Measurements from ENCODE around the gene ELP4. TPM values are rescaled to one million over a fixed set of nuclear protein-coding genes. Genes with fewer than 3 reads are reported as not detected.

ELP4 gene
- total RNA-seq, 1 donor from 2014 or later = 12.7 TPM

- no peak for DNase-seq (ENCODE audit: low read depth in 2 of 2)
Measured at GRCh38 chr11:31822175-31822926, 312.8 kb downstream of the ELP4 start.

GRCh38 chr11:31822927-31823643 lies 313.5 kb downstream of the ELP4 start:
- no peak for DNase-seq (ENCODE audit: low read depth in 2 of 2)

GRCh38 chr11:31823644-31824331 lies 314.2 kb downstream of the ELP4 start:
- DNase-seq (ENCODE audit: low read depth in 2 of 2) = no peak

- no peak for DNase-seq (ENCODE audit: low read depth in 2 of 2)
Measured at GRCh38 chr11:31824332-31824878, 314.8 kb downstream of the ELP4 start.

GRCh38 chr11:31824879-31825837 lies 315.6 kb downstream of the ELP4 start:
- no peak for DNase-seq (ENCODE audit: low read depth in 2 of 2)

DNA sequence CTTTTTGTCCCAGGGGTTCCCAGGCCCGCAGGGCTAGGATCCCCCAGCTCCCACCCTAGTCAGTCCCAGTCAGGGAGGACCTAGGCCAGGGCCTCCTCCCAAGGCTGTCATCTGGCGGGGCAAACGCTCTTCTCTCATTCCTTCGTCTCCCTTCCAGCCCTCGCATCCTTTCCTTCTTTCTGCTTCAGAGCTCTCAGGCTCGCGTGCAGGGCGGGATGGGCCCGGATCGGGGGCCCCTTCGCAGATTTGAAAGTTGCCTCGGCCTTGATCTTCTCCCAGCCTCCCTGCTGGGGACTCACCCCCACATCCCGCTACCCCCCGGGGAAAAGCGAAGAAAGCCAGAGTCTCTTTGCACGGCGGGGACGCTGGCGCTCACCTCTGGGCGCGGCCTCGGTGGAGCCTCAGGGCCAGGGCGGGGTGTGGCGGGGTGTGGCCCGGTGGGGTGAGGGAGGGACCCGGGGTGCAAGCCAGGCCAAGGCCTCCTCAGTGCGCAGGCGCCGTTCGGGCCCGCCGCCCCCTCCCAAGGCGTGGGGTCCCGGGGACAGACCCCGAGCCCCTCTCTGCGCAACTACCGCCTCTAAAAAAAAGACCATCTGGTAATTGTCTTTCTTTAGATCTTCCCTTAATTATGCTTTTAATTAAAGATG lies 316.4 kb downstream of the ELP4 start:
- no peak for DNase-seq (ENCODE audit: low read depth in 2 of 2)

- DNase-seq (ENCODE audit: low read depth in 2 of 2) = no peak
Measured at GRCh38 chr11:31826536-31827438, 317.2 kb downstream of the ELP4 start.

GRCh38 chr11:31827455-31828206 lies 318.1 kb downstream of the ELP4 start:
- DNase-seq (ENCODE audit: low read depth in 2 of 2) = no peak

- DNase-seq (ENCODE audit: low read depth in 2 of 2) = no peak
Measured at GRCh38 chr11:31828217-31828616, 318.6 kb downstream of the ELP4 start.

DNA sequence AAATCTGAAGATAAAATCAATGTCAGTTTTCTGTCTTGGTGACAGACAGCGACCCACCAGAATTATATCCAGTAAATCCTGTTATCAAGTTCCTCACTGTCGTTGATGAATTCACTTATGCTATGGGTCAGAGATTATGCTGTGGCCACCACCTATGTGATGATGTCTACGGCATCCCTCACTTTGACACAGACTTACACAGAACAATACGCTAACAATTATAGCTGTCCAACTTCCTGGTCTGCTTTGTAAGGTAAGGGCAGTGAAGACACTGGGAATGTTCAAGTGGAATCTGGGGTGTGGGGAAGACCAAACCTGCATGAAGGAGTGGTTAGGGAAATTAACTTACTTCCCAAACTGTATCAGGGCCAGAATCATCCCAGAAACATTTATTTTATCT lies 320.8 kb downstream of the ELP4 start:
- no peak for DNase-seq (ENCODE audit: low read depth in 2 of 2)

DNA sequence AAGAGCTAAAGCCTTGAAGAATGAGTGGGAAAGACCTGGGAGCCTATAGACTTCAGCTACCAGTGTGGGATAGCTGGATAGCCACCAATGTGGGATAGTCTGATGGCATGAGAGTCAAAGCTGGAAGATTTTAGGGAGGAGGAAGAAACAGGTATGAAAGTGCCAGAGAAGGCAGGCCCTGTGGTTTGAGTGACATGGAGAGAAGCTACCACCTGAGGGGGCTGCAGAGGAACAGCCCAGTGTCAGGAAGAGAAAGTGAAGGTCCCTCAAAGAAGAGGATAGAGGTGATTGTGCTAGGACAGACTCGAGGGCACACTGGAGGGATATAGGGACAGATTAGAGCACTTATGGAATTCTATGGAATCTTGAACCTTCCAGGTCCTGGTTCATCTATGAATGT lies 324.7 kb downstream of the ELP4 start:
- DNase-seq (ENCODE audit: low read depth in 2 of 2) = no peak

Other genes with a start within 250 kb of the ELP4 start
- gene DCDC1, start 140.0 kb upstream of the ELP4 start, total RNA-seq = under 0.01 TPM in 2 replicates
- gene DNAJC24, start 139.9 kb upstream of the ELP4 start, total RNA-seq = 8.6 and 9.6 TPM in 2 replicates
- 6.4 and 9.4 TPM in 2 replicates for gene IMMP1L, start 145 bp upstream of the ELP4 start, total RNA-seq